Measurements from ENCODE around the gene KCNQ1. TPM values are rescaled to one million over a fixed set of nuclear protein-coding genes. Genes with fewer than 3 reads are reported as not detected.

Gene KCNQ1
- total RNA-seq, 3 donors from 2014 or later (not counting 1 experiment from before 2014, with no cell fraction given): 1.9 to 7.8 (median 3.3) TPM

DNA sequence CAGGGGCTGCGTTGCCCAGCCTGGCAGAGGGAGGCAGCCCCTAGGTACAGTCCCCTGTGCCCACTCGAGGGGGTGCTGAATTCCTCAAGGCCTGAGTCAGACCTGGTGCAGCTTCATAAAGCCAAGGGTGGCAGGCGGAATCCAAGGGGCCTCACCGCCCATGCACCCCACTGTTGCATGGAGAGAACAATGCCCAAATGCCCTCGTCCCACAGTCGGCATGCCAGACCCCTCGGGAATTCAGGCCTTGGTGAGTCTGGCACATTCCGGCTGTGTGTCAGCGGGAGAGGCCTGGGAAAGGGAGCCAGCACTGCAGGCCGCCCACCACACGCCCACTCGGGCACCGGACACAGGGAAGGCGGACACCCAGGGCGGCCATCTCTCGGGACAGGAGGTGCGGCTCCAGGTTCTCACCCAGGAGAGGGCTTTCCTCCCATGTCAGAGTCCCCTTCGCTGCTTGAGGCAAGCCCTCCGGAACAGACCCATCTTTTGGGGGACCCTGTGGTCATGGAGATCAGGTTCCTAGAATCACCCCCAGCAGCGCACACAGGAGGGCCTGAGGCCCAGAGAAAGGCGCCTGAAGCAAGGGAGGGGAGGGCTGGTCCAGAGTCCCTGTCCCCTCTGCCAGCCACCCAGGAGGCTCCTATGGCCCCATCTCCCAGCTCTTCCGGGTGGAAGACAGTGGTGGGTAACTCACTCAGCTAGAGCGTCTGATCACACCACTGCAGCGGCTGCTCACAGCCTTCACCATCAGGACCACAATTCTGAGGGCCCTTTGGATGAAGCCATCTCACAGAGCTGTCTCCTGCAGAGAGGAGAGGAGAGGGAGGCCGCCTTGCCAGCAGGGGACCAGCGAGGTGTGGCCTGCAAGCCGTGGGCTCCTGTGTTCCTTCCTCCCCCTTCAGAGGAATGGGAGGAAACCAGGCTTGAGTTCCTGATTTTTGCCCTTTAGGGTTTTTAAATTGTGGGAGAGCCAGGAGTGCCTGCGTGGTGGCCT is 286.6 kb downstream of the KCNQ1 start:
- no peaks in the 10 kb centered on the region for H3K36me3 Mint-ChIP-seq

DNA sequence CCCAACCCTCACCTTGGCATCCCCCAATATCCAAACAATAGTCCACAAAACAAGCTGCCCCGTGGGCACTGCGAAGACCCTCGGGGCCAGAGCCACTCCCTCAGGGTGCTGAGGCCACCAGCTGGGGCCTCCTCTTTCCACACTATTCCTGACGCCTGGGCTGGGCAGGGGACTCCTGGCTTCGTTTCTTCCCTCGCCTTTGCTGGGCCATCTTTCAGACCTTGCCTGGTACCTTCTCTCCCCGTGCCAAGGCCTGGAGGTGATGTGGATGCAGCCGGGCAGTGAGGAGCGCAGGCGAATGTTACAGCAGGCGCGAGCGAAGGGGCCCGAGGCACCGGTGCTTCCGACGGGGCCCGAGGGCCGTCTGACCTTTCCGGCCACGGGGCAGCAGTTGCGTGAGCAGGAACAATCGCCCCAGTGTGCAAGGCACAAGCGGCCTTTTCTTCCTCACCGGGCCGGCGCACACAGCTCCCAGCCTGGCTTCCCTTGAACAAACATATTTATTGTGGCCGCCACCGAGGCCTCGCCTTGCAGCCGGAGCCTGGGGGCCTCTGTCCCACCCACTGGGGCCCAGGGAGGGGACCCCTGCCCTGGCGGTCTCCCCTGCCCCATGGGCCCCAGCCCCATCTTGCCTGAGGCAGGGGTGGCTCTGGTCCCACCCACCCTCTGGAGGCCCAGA is 287.6 kb downstream of the KCNQ1 start:
- 92% methylated on average over 32 of the region's 32 CpGs for WGBS (ENCODE audit: insufficient coverage)
- Histone ChIP-seq H3K4me1 (ENCODE audit: control insufficient read depth, insufficient read depth, low read length) (no peaks in the 10 kb centered on the region), H3K27ac (ENCODE audit: low read length) (no peak overlapping the region), H3K9me3 (ENCODE audit: control insufficient read depth, insufficient read depth, low read length) (no peaks in the 10 kb centered on the region), H3K36me3 (ENCODE audit: control insufficient read depth, insufficient read depth, low read length) (no peaks in the 10 kb centered on the region), H3K27me3 (ENCODE audit: control insufficient read depth, insufficient read depth, low read length) (no peaks in the 10 kb centered on the region), H3K4me3 (ENCODE audit: low read length) (no peak overlapping the region)
- Mint-ChIP-seq H3K27ac (no peak overlapping the region), H3K27me3 (ENCODE audit: low read depth in 2 of 2) (no peaks in the 10 kb centered on the region), H3K4me1 (no peaks in the 10 kb centered on the region), H3K36me3 (no peaks in the 10 kb centered on the region), H3K4me3 (no peak overlapping the region), H3K9me3 (no peaks in the 10 kb centered on the region)
- TF ChIP-seq, protein P1, sequence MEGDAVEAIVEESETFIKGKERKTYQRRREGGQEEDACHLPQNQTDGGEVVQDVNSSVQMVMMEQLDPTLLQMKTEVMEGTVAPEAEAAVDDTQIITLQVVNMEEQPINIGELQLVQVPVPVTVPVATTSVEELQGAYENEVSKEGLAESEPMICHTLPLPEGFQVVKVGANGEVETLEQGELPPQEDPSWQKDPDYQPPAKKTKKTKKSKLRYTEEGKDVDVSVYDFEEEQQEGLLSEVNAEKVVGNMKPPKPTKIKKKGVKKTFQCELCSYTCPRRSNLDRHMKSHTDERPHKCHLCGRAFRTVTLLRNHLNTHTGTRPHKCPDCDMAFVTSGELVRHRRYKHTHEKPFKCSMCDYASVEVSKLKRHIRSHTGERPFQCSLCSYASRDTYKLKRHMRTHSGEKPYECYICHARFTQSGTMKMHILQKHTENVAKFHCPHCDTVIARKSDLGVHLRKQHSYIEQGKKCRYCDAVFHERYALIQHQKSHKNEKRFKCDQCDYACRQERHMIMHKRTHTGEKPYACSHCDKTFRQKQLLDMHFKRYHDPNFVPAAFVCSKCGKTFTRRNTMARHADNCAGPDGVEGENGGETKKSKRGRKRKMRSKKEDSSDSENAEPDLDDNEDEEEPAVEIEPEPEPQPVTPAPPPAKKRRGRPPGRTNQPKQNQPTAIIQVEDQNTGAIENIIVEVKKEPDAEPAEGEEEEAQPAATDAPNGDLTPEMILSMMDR (IDR thresholded peaks at IDR 0.05): no peak
- intact Hi-C loops (cut with micrococcal nuclease): no loop called here
- no peak for ATAC-seq
- DNase-seq: no peak

More for the DNA sequence above, 286.6 kb downstream of the KCNQ1 start:
- no peak overlapping the region for H3K4me3 ChIP-seq (ENCODE audit: low read length)
- H3K9me3 Mint-ChIP-seq: no peaks in the 10 kb centered on the region
- 86% methylated on average over 28 of the region's 28 CpGs for WGBS (ENCODE audit: insufficient coverage)
- H3K27me3 ChIP-seq (ENCODE audit: control insufficient read depth, insufficient read depth, low read length): no peaks in the 10 kb centered on the region
- H3K4me1 ChIP-seq (ENCODE audit: control insufficient read depth, insufficient read depth, low read length): no peaks in the 10 kb centered on the region
- no peaks in the 10 kb centered on the region for H3K4me1 Mint-ChIP-seq
- DNase-seq (no peak), ATAC-seq (no peak)
- no peak overlapping the region for H3K27ac Mint-ChIP-seq
- no peaks in the 10 kb centered on the region for H3K27me3 Mint-ChIP-seq (ENCODE audit: low read depth in 2 of 2)
- H3K27ac ChIP-seq (ENCODE audit: low read length): no peak overlapping the region
- H3K36me3 ChIP-seq (ENCODE audit: control insufficient read depth, insufficient read depth, low read length): no peaks in the 10 kb centered on the region
- H3K4me3 Mint-ChIP-seq: no peak overlapping the region
- intact Hi-C loops (cut with micrococcal nuclease): no loop called here
- no peaks in the 10 kb centered on the region for H3K9me3 ChIP-seq (ENCODE audit: control insufficient read depth, insufficient read depth, low read length)
- TF ChIP-seq, protein P1 (IDR thresholded peaks at IDR 0.05): no peak

DNA sequence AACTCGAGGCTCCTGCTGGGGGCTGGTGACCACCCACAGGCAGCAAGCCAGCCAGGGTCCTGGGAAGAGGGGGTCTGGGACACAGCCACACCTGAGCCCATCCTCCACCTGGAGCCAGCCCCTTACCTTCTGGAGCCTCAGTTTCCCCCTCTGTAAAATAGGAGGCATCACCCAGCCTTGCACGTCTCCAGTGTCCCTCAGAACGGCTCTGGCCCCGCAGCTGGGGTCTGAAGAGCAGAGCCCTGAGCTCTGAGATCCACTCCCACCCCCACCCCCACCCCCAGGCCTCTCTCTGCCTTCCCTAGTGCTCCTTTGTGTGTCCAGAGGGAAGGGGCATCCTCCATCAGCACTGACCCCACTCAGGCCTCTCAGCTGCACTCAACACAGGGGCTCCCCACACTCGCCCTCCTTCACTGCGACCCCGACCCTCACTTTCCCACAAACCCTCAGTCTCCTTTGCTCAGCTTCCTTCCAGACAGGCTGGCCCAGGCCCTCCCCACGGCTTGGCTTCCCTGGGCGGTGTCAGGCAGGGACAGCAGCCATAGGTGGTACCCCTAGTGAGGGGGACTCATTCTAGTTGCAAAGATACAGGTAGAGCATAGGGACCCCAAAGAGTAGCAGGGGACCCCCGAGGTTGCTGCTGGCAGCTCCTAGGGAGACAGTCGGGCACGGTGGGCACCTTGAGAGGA is 288.3 kb downstream of the KCNQ1 start:
- Histone ChIP-seq H3K27ac (ENCODE audit: low read length) (no peak overlapping the region), H3K4me1 (ENCODE audit: control insufficient read depth, insufficient read depth, low read length) (no peaks in the 10 kb centered on the region), H3K9me3 (ENCODE audit: control insufficient read depth, insufficient read depth, low read length) (no peaks in the 10 kb centered on the region), H3K36me3 (ENCODE audit: control insufficient read depth, insufficient read depth, low read length) (no peaks in the 10 kb centered on the region), H3K4me3 (ENCODE audit: low read length) (no peak overlapping the region), H3K27me3 (ENCODE audit: control insufficient read depth, insufficient read depth, low read length) (no peaks in the 10 kb centered on the region)
- WGBS (ENCODE audit: insufficient coverage): 87% methylated on average over 12 of the region's 12 CpGs
- no peaks in the 10 kb centered on the region for H3K9me3 Mint-ChIP-seq
- intact Hi-C loops (cut with micrococcal nuclease): no loop called here
- no peak overlapping the region for H3K4me3 Mint-ChIP-seq
- H3K4me1 Mint-ChIP-seq: no peaks in the 10 kb centered on the region
- no peak for ATAC-seq
- TF ChIP-seq, protein P1 (IDR thresholded peaks at IDR 0.05): no peak
- DNase-seq: no peak
- no peaks in the 10 kb centered on the region for H3K27me3 Mint-ChIP-seq (ENCODE audit: low read depth in 2 of 2)
- no peaks in the 10 kb centered on the region for H3K36me3 Mint-ChIP-seq
- H3K27ac Mint-ChIP-seq: no peak overlapping the region
